ENCODE measurements around the gene FAM171A1. TPM values are rescaled to one million over a fixed set of nuclear protein-coding genes. Genes with fewer than 3 reads are reported as not detected.

The FAM171A1 gene
- total RNA-seq, 2 experiments from 2014 or later, result 7.0 to 8.0 TPM

- no peak overlapping the region for H3K4me3 Mint-ChIP-seq
- ATAC-seq (ENCODE audit: low read depth) (no peak), DNase-seq (no peak)
- H3K36me3 Mint-ChIP-seq, result no peaks in the 10 kb centered on the region
- H3K27me3 Mint-ChIP-seq, result no peaks in the 10 kb centered on the region
- peaks cover 1% of the 10 kb centered on the region for H3K9me3 Mint-ChIP-seq
- POLR2A ChIA-PET, result no interaction called here
- no peak overlapping the region for H3K27ac Mint-ChIP-seq
- H3K4me1 Mint-ChIP-seq, result no peaks in the 10 kb centered on the region
Measured at GRCh38 chr10:15265056-15265455, 106.0 kb downstream of the FAM171A1 start.

GRCh38 chr10:15263657-15264323, 107.3 kb downstream of the FAM171A1 start:
- Mint-ChIP-seq H3K4me1 (no peaks in the 10 kb centered on the region), H3K27ac (no peak overlapping the region), H3K9me3 (peaks cover 1% of the 10 kb centered on the region), H3K27me3 (no peaks in the 10 kb centered on the region), H3K4me3 (no peak overlapping the region), H3K36me3 (no peaks in the 10 kb centered on the region)
- POLR2A ChIA-PET, result no interaction called here
- ATAC-seq (ENCODE audit: low read depth) (no peak), DNase-seq (no peak)

- H3K4me1 Mint-ChIP-seq, result no peaks in the 10 kb centered on the region
- ATAC-seq (ENCODE audit: low read depth), result no peak
- no peak for DNase-seq
- H3K9me3 Mint-ChIP-seq, result no peaks in the 10 kb centered on the region
- no peak overlapping the region for H3K4me3 Mint-ChIP-seq
- H3K27me3 Mint-ChIP-seq, result no peaks in the 10 kb centered on the region
- no peak overlapping the region for H3K27ac Mint-ChIP-seq
- H3K36me3 Mint-ChIP-seq, result no peaks in the 10 kb centered on the region
- POLR2A ChIA-PET, result no interaction called here
Measured at GRCh38 chr10:15262036-15262713, 108.9 kb downstream of the FAM171A1 start.

GRCh38 chr10:15259136-15259535, 112.0 kb downstream of the FAM171A1 start:
- H3K36me3 Mint-ChIP-seq, result no peaks in the 10 kb centered on the region
- ATAC-seq (ENCODE audit: low read depth), result no peak
- no peaks in the 10 kb centered on the region for H3K9me3 Mint-ChIP-seq
- no peak overlapping the region for H3K4me3 Mint-ChIP-seq
- DNase-seq, result no peak
- peaks cover 8% of the 10 kb centered on the region for H3K4me1 Mint-ChIP-seq
- no peak overlapping the region for H3K27ac Mint-ChIP-seq
- H3K27me3 Mint-ChIP-seq, result no peaks in the 10 kb centered on the region
- POLR2A ChIA-PET, result no interaction called here

GRCh38 chr10:15258255-15258654, 112.8 kb downstream of the FAM171A1 start:
- Mint-ChIP-seq H3K27ac (no peak overlapping the region), H3K9me3 (no peaks in the 10 kb centered on the region), H3K36me3 (peaks cover under 1% of the 10 kb centered on the region), H3K27me3 (no peaks in the 10 kb centered on the region), H3K4me1 (peaks cover 15% of the 10 kb centered on the region), H3K4me3 (no peak overlapping the region)
- ATAC-seq (ENCODE audit: low read depth) (no peak), DNase-seq (no peak)
- POLR2A ChIA-PET, result no interaction called here

GRCh38 chr10:15255961-15256360, 115.1 kb downstream of the FAM171A1 start:
- Mint-ChIP-seq H3K27me3 (no peaks in the 10 kb centered on the region), H3K9me3 (no peaks in the 10 kb centered on the region), H3K27ac (no peak overlapping the region), H3K36me3 (peaks cover 2% of the 10 kb centered on the region), H3K4me3 (no peak overlapping the region), H3K4me1 (peaks cover 20% of the 10 kb centered on the region)
- POLR2A ChIA-PET, result no interaction called here
- no peak for DNase-seq
- no peak for ATAC-seq (ENCODE audit: low read depth)

- ATAC-seq (ENCODE audit: low read depth), result peak; percentile 68
- Mint-ChIP-seq H3K27me3 (no peaks in the 10 kb centered on the region), H3K4me1 (peaks cover 20% of the 10 kb centered on the region), H3K4me3 (peak overlapping the region; percentile 85), H3K36me3 (peaks cover 2% of the 10 kb centered on the region), H3K27ac (peak overlapping the region; percentile 76), H3K9me3 (no peaks in the 10 kb centered on the region)
- DNase-seq, result peak; percentile 49
- POLR2A ChIA-PET, result no interaction called here
Measured at GRCh38 chr10:15254808-15255648, 116.1 kb downstream of the FAM171A1 start.

- peaks cover 20% of the 10 kb centered on the region for H3K4me1 Mint-ChIP-seq
- no peaks in the 10 kb centered on the region for H3K27me3 Mint-ChIP-seq
- H3K36me3 Mint-ChIP-seq, result peaks cover 2% of the 10 kb centered on the region
- no peaks in the 10 kb centered on the region for H3K9me3 Mint-ChIP-seq
- peak overlapping the region; percentile 85 for H3K4me3 Mint-ChIP-seq
- POLR2A ChIA-PET, result no interaction called here
- no peak for DNase-seq
- H3K27ac Mint-ChIP-seq, result peak overlapping the region; percentile 76
- peak; percentile 49 for ATAC-seq (ENCODE audit: low read depth)
Measured at GRCh38 chr10:15253951-15254807, 116.9 kb downstream of the FAM171A1 start.

GRCh38 chr10:15252396-15252795, 118.7 kb downstream of the FAM171A1 start:
- H3K4me1 Mint-ChIP-seq, result peaks cover 20% of the 10 kb centered on the region

GRCh38 chr10:15251791-15252380, 119.2 kb downstream of the FAM171A1 start:
- peaks cover 8% of the 10 kb centered on the region for H3K36me3 Mint-ChIP-seq
- POLR2A ChIA-PET, result no interaction called here
- no peaks in the 10 kb centered on the region for H3K27me3 Mint-ChIP-seq
- H3K27ac Mint-ChIP-seq, result no peak overlapping the region
- no peak overlapping the region for H3K4me3 Mint-ChIP-seq
- DNase-seq (no peak), ATAC-seq (ENCODE audit: low read depth) (no peak)
- no peaks in the 10 kb centered on the region for H3K9me3 Mint-ChIP-seq
- peaks cover 20% of the 10 kb centered on the region for H3K4me1 Mint-ChIP-seq

More at GRCh38 chr10:15252396-15252795, 118.7 kb downstream of the FAM171A1 start:
- DNase-seq, result no peak
- no peak overlapping the region for H3K27ac Mint-ChIP-seq
- ATAC-seq (ENCODE audit: low read depth), result no peak
- H3K27me3 Mint-ChIP-seq, result no peaks in the 10 kb centered on the region
- no peak overlapping the region for H3K4me3 Mint-ChIP-seq
- H3K9me3 Mint-ChIP-seq, result no peaks in the 10 kb centered on the region
- POLR2A ChIA-PET, result no interaction called here
- H3K36me3 Mint-ChIP-seq, result peaks cover 8% of the 10 kb centered on the region

- peaks cover 11% of the 10 kb centered on the region for H3K4me1 Mint-ChIP-seq
- no peaks in the 10 kb centered on the region for H3K27me3 Mint-ChIP-seq
- no peak for ATAC-seq (ENCODE audit: low read depth)
- H3K9me3 Mint-ChIP-seq, result no peaks in the 10 kb centered on the region
- H3K4me3 Mint-ChIP-seq, result no peak overlapping the region
- peaks cover 11% of the 10 kb centered on the region for H3K36me3 Mint-ChIP-seq
- POLR2A ChIA-PET, result no interaction called here
- peak; percentile 44 for DNase-seq
- H3K27ac Mint-ChIP-seq, result no peak overlapping the region
Measured at GRCh38 chr10:15245530-15245929, 125.6 kb downstream of the FAM171A1 start.

- Mint-ChIP-seq H3K36me3 (peaks cover 11% of the 10 kb centered on the region), H3K4me3 (no peak overlapping the region), H3K27me3 (no peaks in the 10 kb centered on the region), H3K4me1 (peaks cover 11% of the 10 kb centered on the region), H3K27ac (peak overlapping the region; percentile 25), H3K9me3 (no peaks in the 10 kb centered on the region)
- ATAC-seq (ENCODE audit: low read depth), result no peak
- POLR2A ChIA-PET, result no interaction called here
- no peak for DNase-seq
Measured at GRCh38 chr10:15244635-15245197, 126.4 kb downstream of the FAM171A1 start.
